Pancreas (tissue), 10 donors: ENCODE data around the gene CLEC5A. TPM values are rescaled to one million over a fixed set of nuclear protein-coding genes. Genes with fewer than 3 reads are reported as not detected.

Source experiments
- ATAC-seq, 4 donors: fragments of 200-7000 bp; cut with Tn5 transposase; one replicate each; pipeline versions ENCODE4 v1.8.0 to v1.9.1; 2020; ENCODE audit warnings: mild to moderate bottlenecking in 4 of 4, moderate library complexity in 4 of 4
- DNase-seq, 6 donors: peaks; one replicate each; pipeline ENCODE4 v3.0.0-alpha.2; 2020
- FAIRE-seq: peaks from 2 replicates; lab custom pipeline; 2012; peaks lifted over from hg19 to GRCh38; lab: Jason Lieb, UNC
- H3K27ac ChIP-seq, 4 donors: fragments of 200-600 bp; sonication (generic); 1 replicate in 3 of 4; 2 replicates in 1 of 4; pipeline versions ENCODE4 v1.5.0 to v1.8.0; 2020
- H3K27me3 ChIP-seq, 4 donors: fragments of 200-600 bp; one replicate each; pipeline ENCODE4 v1.8.0; 2021
- H3K36me3 ChIP-seq, 3 donors: fragments of 200-600 bp; sonication (generic) in 1 of 3; one replicate each; pipeline versions ENCODE4 v1.5.0 to v1.8.0; 2020 to 2021
- H3K4me1 ChIP-seq, 3 donors: fragments of 200-600 bp; one replicate each; pipeline ENCODE4 v1.8.0; 2021
- H3K4me3 ChIP-seq, 4 donors: fragments of 200-600 bp; sonication (generic) in 2 of 4; one replicate each; pipeline versions ENCODE4 v1.5.0 to v1.8.0; 2020 to 2021
- H3K9me3 ChIP-seq, 4 donors: fragments of 200-600 bp; one replicate each; pipeline ENCODE4 v1.8.0; 2021
- CTCF ChIP-seq, 4 donors: fragments of 200-600 bp; sonication (generic) in 3 of 4; IDR thresholded peaks; one replicate each; pipeline versions ENCODE4 v1.5.0 to v1.8.0; 2021; ENCODE audit warnings: antibody characterized with exemption in 4 of 4
- WGBS, 2 donors: extraction: QIAGEN DNeasy Blood & Tissue Kit; methylation state at CpG; one replicate each; pipeline ENCODE4 v1.1.7; 2013; 5-methylcytosine and 5-hydroxymethylcytosine counted together
- intact Hi-C, 3 donors: fragments of 100-400 bp; cut with DNase I; formaldehyde crosslinking; loops; one replicate each; pipeline versions ENCODE4 v1.11.1 to v1.14.2; 2022
- polyA plus RNA-seq, 2 donors: library from polyadenylated mRNA; stranded (reverse); fragments of 200-250 nt; gene quantifications; one replicate each; pipeline ENCODE4 v1.2.3, GENCODE V29; 2013
- total RNA-seq, 6 donors: library from RNA; stranded (reverse); fragmentation: NEBNext Ultra II Directional in 4 of 6; extraction: Animal tissue kit (Norgen Biotek cat#: 25700) in 4 of 6; gene quantifications; one replicate each; pipeline versions ENCODE4 v1.2.1 to v1.2.4, GENCODE V29; 2021 to 2023
- donor health status: healthy with polysubstance abuse.
- donor health status: DM: no; HTN: no; CAD: no; lungs with moderate emphysema.
- donor health status: DM: no; HTN: no; CAD: no.
- donor health status: control.
- donor health status: control.
- donor health status: Bipolar disorder and iron deficiency.
- donor health status: DM: yes; HTN: yes; CAD: no.
- donor health status: DM: no; HTN: no; CAD: no.
- donor health status: DM: no; HTN: no; CAD: no.
- donor health status: DM: yes; HTN: yes; CAD: no.

CLEC5A gene
- total RNA-seq (1 to 10 TPM in 4 of 6 donors, under 1 TPM in 2; 0.14 to 5.3 (median 1.3) TPM), polyA plus RNA-seq (under 1 TPM; 0.30 to 0.61 TPM)

- H3K36me3 ChIP-seq, result no peaks in the 10 kb centered on the region
- FAIRE-seq, result no peak
- H3K27me3 ChIP-seq, result no peaks in the 10 kb centered on the region
- ATAC-seq, result peak in 1 of 4 donors; percentile 24
- DNase-seq, result no peak
- intact Hi-C loops, result no loop called here
- 85 to 90% methylated on average over 3 of the region's 3 CpGs for WGBS, 2 donors
- no peak within 1 kb of the TSS for H3K4me3 ChIP-seq
- no peak within 1 kb of the TSS for H3K27ac ChIP-seq
- no peaks in the 10 kb centered on the region for H3K4me1 ChIP-seq
- no peaks in the 10 kb centered on the region for H3K9me3 ChIP-seq
- TF ChIP-seq CTCF (IDR thresholded peaks at IDR 0.05), result no peak
These were observed at the start of gene CLEC5A for GRCh38 chr7:141946796-141947195. Gene CLEC5A (minus strand): TSS chr7:141946974. CDS start chr7:141946292, 682 bp downstream.

DNA sequence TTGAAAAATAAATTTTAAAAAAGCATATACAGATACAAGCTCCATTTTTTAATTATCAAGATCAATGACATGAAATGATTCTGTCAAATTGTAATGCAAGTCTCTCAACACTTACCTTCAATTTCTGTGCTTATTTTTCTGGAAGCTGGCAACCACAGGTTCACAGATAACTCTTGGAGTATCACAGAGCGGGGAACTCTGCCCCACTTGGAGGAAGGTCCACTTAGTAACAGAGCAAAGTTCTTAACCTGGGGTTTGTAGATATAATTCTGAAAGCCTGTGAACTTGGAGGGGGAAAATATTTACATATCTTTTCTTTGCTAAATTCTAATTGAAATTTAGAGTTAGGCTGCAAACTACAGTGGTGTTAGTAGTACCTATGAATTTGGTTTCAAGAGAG is 46.6 kb upstream of the CLEC5A start:
- intact Hi-C loops, result no loop called here
- H3K9me3 ChIP-seq, result no peaks in the 10 kb centered on the region
- no peak for FAIRE-seq
- no peak overlapping the region for H3K27ac ChIP-seq
- no peaks in the 10 kb centered on the region for H3K36me3 ChIP-seq
- TF ChIP-seq CTCF (IDR thresholded peaks at IDR 0.05), result no peak
- 93 to 97% methylated on average over 1 of the region's 1 CpG for WGBS, 2 donors
- no peaks in the 10 kb centered on the region for H3K27me3 ChIP-seq
- H3K4me3 ChIP-seq, result no peak overlapping the region
- no peak for ATAC-seq
- no peaks in the 10 kb centered on the region for H3K4me1 ChIP-seq
- no peak for DNase-seq

- no peak for FAIRE-seq
- 55 to 66% methylated on average over 4 of the region's 4 CpGs for WGBS, 2 donors
- Histone ChIP-seq H3K4me3 (no peak overlapping the region), H3K27ac (no peak overlapping the region), H3K9me3 (no peaks in the 10 kb centered on the region), H3K4me1 (no peaks in the 10 kb centered on the region), H3K27me3 (no peaks in the 10 kb centered on the region), H3K36me3 (no peaks in the 10 kb centered on the region)
- DNase-seq, result peak in 1 of 6 donors; percentile 62
- ATAC-seq, result no peak
- intact Hi-C loops, result no loop called here
- TF ChIP-seq CTCF (IDR thresholded peaks at IDR 0.05), result no peak
These were observed 45.9 kb upstream of the CLEC5A start for GRCh38 chr7:141992688-141993087.

DNA sequence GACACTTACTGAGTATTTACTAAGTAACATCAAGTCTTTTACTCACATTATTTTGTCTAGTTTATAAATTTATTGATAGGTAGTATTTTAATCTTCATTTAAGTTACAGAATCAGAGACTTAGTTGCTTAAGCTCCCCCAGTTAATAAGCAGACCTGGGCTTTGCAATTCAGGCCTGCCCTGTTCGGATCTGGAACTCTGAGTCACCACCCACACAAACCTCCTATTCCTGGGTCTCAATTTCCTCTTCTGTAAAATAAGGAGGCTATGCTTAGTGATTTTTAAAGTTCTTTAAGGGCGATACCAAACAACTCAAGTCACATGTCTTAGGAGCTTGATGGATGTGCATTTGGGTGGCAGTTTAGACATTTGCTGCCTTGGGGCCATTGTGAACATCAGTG is 45.4 kb upstream of the CLEC5A start:
- Histone ChIP-seq H3K27me3 (no peaks in the 10 kb centered on the region), H3K4me1 (no peaks in the 10 kb centered on the region), H3K4me3 (no peak overlapping the region), H3K9me3 (no peaks in the 10 kb centered on the region), H3K27ac (no peak overlapping the region), H3K36me3 (no peaks in the 10 kb centered on the region)
- FAIRE-seq (no peak), ATAC-seq (no peak), DNase-seq (no peak)
- intact Hi-C loops, result no loop called here
- TF ChIP-seq CTCF (IDR thresholded peaks at IDR 0.05), result no peak
- WGBS, 2 donors, result 90 to 98% methylated on average over 2 of the region's 2 CpGs

DNA sequence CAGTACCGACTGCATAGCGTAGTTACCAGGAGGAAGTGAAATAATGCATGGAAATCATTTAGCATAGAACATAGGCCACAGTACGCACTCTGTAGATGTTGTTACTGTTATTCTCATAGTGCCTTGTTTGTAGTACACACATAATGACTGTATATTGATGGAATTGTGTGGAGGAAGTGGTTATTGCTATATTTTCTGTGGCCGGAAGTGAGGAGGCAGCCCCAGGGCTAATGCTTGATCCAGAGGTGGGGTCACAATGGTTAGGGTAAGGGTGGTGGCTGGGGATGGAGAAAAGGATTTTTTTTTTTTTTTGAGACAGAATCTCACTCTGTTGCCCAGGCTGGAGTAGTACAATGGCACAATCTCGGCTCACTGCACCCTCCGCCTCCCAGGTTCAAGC is 44.4 kb upstream of the CLEC5A start:
- Histone ChIP-seq H3K27me3 (no peaks in the 10 kb centered on the region), H3K36me3 (no peaks in the 10 kb centered on the region), H3K4me3 (no peak overlapping the region), H3K27ac (no peak overlapping the region), H3K9me3 (no peaks in the 10 kb centered on the region), H3K4me1 (no peaks in the 10 kb centered on the region)
- DNase-seq (no peak), ATAC-seq (no peak), FAIRE-seq (no peak)
- TF ChIP-seq CTCF (IDR thresholded peaks at IDR 0.05), result no peak
- 88 to 90% methylated on average over 6 of the region's 6 CpGs for WGBS, 2 donors
- intact Hi-C loops, result no loop called here
